HepG2 (cell line): ENCODE measurements around the gene PHACTR3. TPM values are rescaled to one million over a fixed set of nuclear protein-coding genes. Genes with fewer than 3 reads are reported as not detected.

Experiments
- ATAC-seq: fragments of 200-7000 bp; cut with Tn5 transposase; 3 replicates; pipeline ENCODE4 v1.9.1; 2020; ENCODE audit warnings: mild to moderate bottlenecking, moderate library complexity
- BruUV-seq: library from RNA; stranded (reverse); fragments of 400-500 nt; replicated peaks from 2 replicates; lab custom pipeline; 2021; lab: Mats Ljungman, UMichigan
- CTCF ChIA-PET: fragments of 300-600 bp; formaldehyde crosslinking; extraction: SDS; loops from one replicate; lab custom pipeline; 2021; ENCODE audit warnings: low total read pairs, inconsistent platforms, low intra/inter-chr PET ratio; lab: Yijun Ruan, JAX
- POLR2A ChIA-PET: fragments of 350-600 bp; sonication (Branson Sonifier 250); formaldehyde crosslinking; loops from one replicate; lab custom pipeline; 2020; ENCODE audit warnings: antibody characterized with exemption, inconsistent platforms; lab: Yijun Ruan, JAX
- DNase-seq: peaks from one replicate; pipeline ENCODE4 v3.0.0-alpha.2; 2015; ENCODE audit warnings: low spot score
- FAIRE-seq: peaks from 3 replicates; lab custom pipeline; 2011; peaks lifted over from hg19 to GRCh38; lab: Jason Lieb, UNC
- H2AFZ ChIP-seq: one replicate; pipeline ENCODE4 v1.6.1; 2011; ENCODE audit warnings: low read length, inconsistent platforms
- H3K27ac ChIP-seq: fragments of 300-600 bp; 3 replicates; pipeline ENCODE4 v1.8.0; 2011; ENCODE audit warnings: mixed run types, mild to moderate bottlenecking, mixed read lengths, low read length, inconsistent platforms; ENCODE audit not compliant: insufficient read depth; ENCODE audit errors: extremely low read length
- H3K27me3 ChIP-seq, 2 experiments: fragments of 200-600 bp in 1 of 2; 2 replicates in 1 of 2; 3 replicates in 1 of 2; pipeline versions ENCODE4 v1.6.0 to v1.8.0; 2011; ENCODE audit warnings: low read length in 2 of 2, mild to moderate bottlenecking in 2 of 2, moderate library complexity in 2 of 2, inconsistent platforms in 1 of 2; ENCODE audit not compliant: insufficient read depth in 2 of 2, control insufficient read depth in 1 of 2
- H3K36me3 ChIP-seq, 2 experiments: fragments of 200-600 bp in 1 of 2; replicated peaks in 1 of 2; 2 replicates in 1 of 2; 3 replicates in 1 of 2; pipeline versions ENCODE4 v1.5.1 to v1.8.0; 2011; ENCODE audit warnings: low read length in 2 of 2, inconsistent platforms in 1 of 2; ENCODE audit not compliant: insufficient read depth in 2 of 2, control insufficient read depth in 1 of 2
- H3K4me1 ChIP-seq: 2 replicates; pipeline ENCODE4 v1.5.1; 2012; ENCODE audit warnings: low read length, inconsistent platforms; ENCODE audit not compliant: insufficient read depth
- H3K4me2 ChIP-seq: 2 replicates; pipeline ENCODE4 v1.6.0; 2011; ENCODE audit warnings: low read depth, low read length, inconsistent platforms
- H3K4me3 ChIP-seq, 3 experiments: fragments of 200-600 bp in 1 of 3; sonication (generic), shearing (Covaris generic) in 1 of 3; replicated peaks in 1 of 3; 2 replicates each; pipeline ENCODE4 v1.5.1; 2011 to 2016; ENCODE audit warnings: low read length in 3 of 3, inconsistent platforms in 2 of 3, low read depth in 2 of 3, mild to moderate bottlenecking in 2 of 3, control low read depth in 1 of 3, mixed read lengths in 1 of 3; ENCODE audit not compliant: insufficient read depth in 1 of 3
- H3K79me2 ChIP-seq: one replicate; pipeline ENCODE4 v1.6.1; 2011; ENCODE audit warnings: low read length, inconsistent platforms; ENCODE audit not compliant: insufficient read depth
- H3K9ac ChIP-seq: 2 replicates; pipeline ENCODE4 v1.6.0; 2011; ENCODE audit warnings: mild to moderate bottlenecking, low read depth, low read length, inconsistent platforms; ENCODE audit not compliant: insufficient read depth
- H3K9me3 ChIP-seq: 2 replicates; pipeline ENCODE4 v1.5.1; 2012; ENCODE audit warnings: mild to moderate bottlenecking, low read length
- H4K20me1 ChIP-seq: 2 replicates; pipeline ENCODE4 v1.6.0; 2011; ENCODE audit warnings: inconsistent platforms, mild to moderate bottlenecking, low read length, moderate library complexity; ENCODE audit not compliant: insufficient read depth
- CAMTA2 ChIP-seq: sonication (generic); formaldehyde crosslinking; IDR thresholded peaks from 2 replicates; pipeline ENCODE4 v1.4.0; 2020; ENCODE audit warnings: mild to moderate bottlenecking, missing genetic modification reagents, borderline replicate concordance
- CREB1 ChIP-seq, 2 experiments: fragments of 450-650 bp in 1 of 2; IDR thresholded peaks; 2 replicates each; pipeline ENCODE4 v1.6.1; 2016 to 2017; ENCODE audit warnings: control low read depth in 1 of 2, mild to moderate bottlenecking in 1 of 2, missing compliant biosample characterization in 1 of 2, missing genetic modification characterization in 1 of 2
- MED8 ChIP-seq: sonication (generic); formaldehyde crosslinking; IDR thresholded peaks from 2 replicates; pipeline ENCODE4 v1.8.1; 2023; ENCODE audit warnings: mild to moderate bottlenecking, missing genetic modification reagents; ENCODE audit not compliant: insufficient replicate concordance
- MEIS2 ChIP-seq: sonication (generic); formaldehyde crosslinking; IDR thresholded peaks from 2 replicates; pipeline ENCODE4 v1.9.0; 2021; ENCODE audit warnings: mild to moderate bottlenecking, missing genetic modification reagents
- NR3C1 ChIP-seq: sonication (generic); formaldehyde crosslinking; IDR thresholded peaks from 2 replicates; pipeline ENCODE4 v1.4.0; 2020; ENCODE audit warnings: missing genetic modification reagents
- NRL ChIP-seq: sonication (generic); formaldehyde crosslinking; IDR thresholded peaks from 2 replicates; pipeline ENCODE4 v1.5.0; 2020; ENCODE audit warnings: missing genetic modification reagents, mild to moderate bottlenecking, moderate library complexity, borderline replicate concordance
- PHF8 ChIP-seq: sonication (generic); formaldehyde crosslinking; IDR thresholded peaks from 2 replicates; pipeline ENCODE4 v1.5.0; 2020; ENCODE audit warnings: missing genetic modification reagents
- PLSCR1 ChIP-seq: sonication (generic); formaldehyde crosslinking; IDR thresholded peaks from 2 replicates; pipeline ENCODE4 v1.5.0; 2020; ENCODE audit warnings: missing genetic modification reagents, mild to moderate bottlenecking, borderline replicate concordance
- RNF219 ChIP-seq: sonication (generic); formaldehyde crosslinking; IDR thresholded peaks from 2 replicates; pipeline ENCODE4 v1.5.0; 2020; ENCODE audit warnings: mild to moderate bottlenecking, missing genetic modification reagents
- SUZ12 ChIP-seq: fragments of 150-350 bp; IDR thresholded peaks from 2 replicates; pipeline ENCODE4 v1.6.1; 2014; ENCODE audit warnings: low read depth, low read length
- ZNF292 ChIP-seq: sonication (generic); formaldehyde crosslinking; IDR thresholded peaks from 2 replicates; pipeline ENCODE4 v1.8.1; 2022; ENCODE audit warnings: mild to moderate bottlenecking, low read depth, missing genetic modification reagents, borderline replicate concordance
- ZNF407 ChIP-seq: sonication (generic); formaldehyde crosslinking; IDR thresholded peaks from one replicate; pipeline ENCODE4 v1.5.1; 2020; ENCODE audit warnings: mild to moderate bottlenecking, missing genetic modification reagents; ENCODE audit errors: not compliant biosample characterization
- ZNF747 ChIP-seq: sonication (generic); formaldehyde crosslinking; IDR thresholded peaks from 2 replicates; pipeline ENCODE4 v1.8.1; 2023; ENCODE audit warnings: missing genetic modification reagents, mild to moderate bottlenecking, borderline replicate concordance
- WGBS: methylation state at CpG from one replicate; pipeline ENCODE4 v1.1.6; 2017; ENCODE audit warnings: low lambda C conversion rate; 5-methylcytosine and 5-hydroxymethylcytosine counted together
- in situ Hi-C: cut with HindIII; loops from 2 replicates; pipeline ENCODE4 v1.10.0; 2017; ENCODE audit warnings: low pct_unique_long_range_greater_than_20kb; ENCODE audit not compliant: extremely low pct_ligation_motif_present
- intact Hi-C: fragments of 100-400 bp; cut with micrococcal nuclease; formaldehyde crosslinking; loops from one replicate; pipeline ENCODE4 v1.10.0; 2022; ENCODE audit not compliant: unreplicated experiment
- polyA plus RNA-seq, 8 experiments: library from polyadenylated mRNA; depleted of rRNA in 3 of 8; stranded (reverse) in 7 of 8; unstranded in 1 of 8; fragments of >200 nt; fragmentation: Illumina TruSeq in 4 of 8; extraction: Trizol in 4 of 8; gene quantifications; 2 replicates each; pipeline versions ENCODE4 v1.2.1 to v1.2.3, GENCODE V29; 2011 to 2016; ENCODE audit warnings: low read depth in 4 of 8, missing spikeins in 1 of 8, mixed read lengths in 1 of 8; ENCODE audit not compliant: insufficient read depth in 1 of 8
- total RNA-seq, 5 experiments: library from RNA; depleted of rRNA; stranded (reverse); fragments of >200 nt; fragmentation: Illumina TruSeq; extraction: Trizol; gene quantifications; 2 replicates each; pipeline ENCODE4 v1.2.3, GENCODE V29; 2016; ENCODE audit warnings: low read depth in 1 of 5

PHACTR3 gene
- total and polyA plus RNA-seq, 2 of the 13 experiments (the other 11 are each of a cell fraction or from before 2014, with no cell fraction given) = not detected

- no peak for TF ChIP-seq MEIS2
- no peak for TF ChIP-seq MED8 (CRISPR knock-in tag)
- no peak for TF ChIP-seq ZNF747 (CRISPR knock-in tag)
- TF ChIP-seq NR3C1 (CRISPR knock-in tag) = no peak
- no peak for TF ChIP-seq NRL (CRISPR knock-in tag)
- TF ChIP-seq RNF219 (CRISPR knock-in tag) = no peak
- no peak for TF ChIP-seq PLSCR1
- no peak for TF ChIP-seq ZNF292
- TF ChIP-seq, all 625 proteins: peak for 0
These were observed 186.0 kb downstream of the PHACTR3 start (continued) for GRCh38 chr20:59790346-59790745.

GRCh38 chr20:59792300-59792699 lies 188.0 kb downstream of the PHACTR3 start:
- Histone ChIP-seq H3K4me1 (no peaks in the 10 kb centered on the region), H3K36me3 (no peaks in the 10 kb centered on the region), H4K20me1 (no peaks in the 10 kb centered on the region), H3K27me3 (no peaks in the 10 kb centered on the region), H3K9ac (no peak overlapping the region), H3K79me2 (no peaks in the 10 kb centered on the region), H3K4me2 (no peak overlapping the region), H3K27ac (no peak overlapping the region), H3K4me3 (no peak overlapping the region), H2AFZ (no peak overlapping the region), H3K9me3 (peaks cover 32% of the 10 kb centered on the region)
- FAIRE-seq (no peak), DNase-seq (no peak), ATAC-seq (no peak)
- WGBS = 31% methylated on average over 1 of the region's 1 CpG
- intact Hi-C loops (no loop called here), in situ Hi-C loops (no loop called here)
- no TSS peak for BruUV-seq
- ChIA-PET POLR2A (no interaction called here), CTCF (no interaction called here)
- TF ChIP-seq CREB1 (IDR thresholded peaks at IDR 0.05) = no peak
- no peak for TF ChIP-seq CREB1 (CRISPR knock-in tag; IDR thresholded peaks at IDR 0.05)
- TF ChIP-seq CAMTA2 (CRISPR knock-in tag) = no peak
- no peak for TF ChIP-seq PHF8
- TF ChIP-seq SUZ12 = no peak
- TF ChIP-seq ZNF407 (CRISPR knock-in tag) = no peak
